ENCODE results near the gene RILP.

Gene RILP

DNA sequence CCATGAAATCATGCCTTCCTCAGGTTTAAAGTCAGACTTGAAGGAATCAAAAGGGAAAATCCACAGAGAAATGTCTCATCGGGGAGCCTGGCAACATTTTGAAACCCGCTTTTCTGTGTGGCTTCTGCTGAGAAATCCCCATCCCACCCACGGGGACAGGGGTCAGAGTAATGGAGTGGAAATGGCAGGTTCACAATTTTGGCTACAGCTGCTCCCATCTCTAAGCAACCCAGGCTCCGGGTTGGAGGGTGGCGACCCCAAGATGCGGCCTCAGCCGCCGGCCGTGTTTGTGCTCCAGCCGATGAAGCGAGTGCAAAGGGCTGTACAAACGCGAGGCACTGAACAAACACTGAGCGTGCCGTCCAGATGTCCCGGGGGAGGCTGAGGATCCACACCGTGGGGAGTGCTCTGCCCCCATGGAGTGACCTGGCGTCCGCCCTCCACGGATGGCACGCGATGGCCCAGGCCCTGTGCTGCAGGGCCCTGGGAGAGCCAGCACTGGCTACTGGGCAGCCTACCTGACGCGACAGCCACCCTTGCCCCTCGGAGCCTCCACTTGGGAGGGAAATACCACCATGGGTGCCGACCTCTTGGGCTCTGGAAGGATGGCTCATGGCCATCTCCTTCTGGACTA, 43.2 kb downstream of the RILP start:
- FAIRE-seq (no peak), DNase-seq (ENCODE audit: insufficient read length, low spot score) (no peak)

DNA sequence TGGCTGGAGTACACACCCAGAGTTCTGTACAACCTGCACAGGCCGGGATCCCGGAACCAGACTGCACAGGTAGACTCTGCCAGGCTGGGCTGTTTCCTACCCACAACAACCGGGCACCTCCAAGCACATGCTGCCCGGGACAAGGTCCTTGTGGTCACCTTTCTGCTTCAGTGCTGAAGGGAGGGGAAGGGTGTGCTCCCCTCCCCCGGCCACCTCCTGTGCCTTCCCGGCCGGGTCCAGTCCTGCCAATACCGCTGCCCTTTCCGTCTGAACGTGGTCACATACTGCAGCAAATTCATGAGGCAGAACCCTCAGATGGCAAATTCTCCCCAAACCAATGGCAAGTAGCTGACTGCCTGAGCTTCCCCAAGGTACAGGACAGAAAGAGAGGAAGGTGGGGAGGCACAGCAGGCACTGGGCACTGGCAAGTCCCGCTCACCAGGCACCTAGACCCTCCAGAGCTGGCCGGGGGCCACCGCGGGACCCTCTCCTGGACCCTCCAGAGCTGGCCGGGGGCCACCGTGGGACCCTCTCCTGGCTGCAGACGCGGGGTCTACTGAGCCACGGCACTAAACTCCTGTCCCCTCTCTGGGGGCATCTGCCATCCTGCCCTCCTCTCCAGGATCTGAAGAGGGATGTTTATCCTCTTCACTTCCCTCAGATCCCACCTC, 43.9 kb downstream of the RILP start:
- FAIRE-seq (no peak), DNase-seq (ENCODE audit: insufficient read length, low spot score) (no peak)

DNA sequence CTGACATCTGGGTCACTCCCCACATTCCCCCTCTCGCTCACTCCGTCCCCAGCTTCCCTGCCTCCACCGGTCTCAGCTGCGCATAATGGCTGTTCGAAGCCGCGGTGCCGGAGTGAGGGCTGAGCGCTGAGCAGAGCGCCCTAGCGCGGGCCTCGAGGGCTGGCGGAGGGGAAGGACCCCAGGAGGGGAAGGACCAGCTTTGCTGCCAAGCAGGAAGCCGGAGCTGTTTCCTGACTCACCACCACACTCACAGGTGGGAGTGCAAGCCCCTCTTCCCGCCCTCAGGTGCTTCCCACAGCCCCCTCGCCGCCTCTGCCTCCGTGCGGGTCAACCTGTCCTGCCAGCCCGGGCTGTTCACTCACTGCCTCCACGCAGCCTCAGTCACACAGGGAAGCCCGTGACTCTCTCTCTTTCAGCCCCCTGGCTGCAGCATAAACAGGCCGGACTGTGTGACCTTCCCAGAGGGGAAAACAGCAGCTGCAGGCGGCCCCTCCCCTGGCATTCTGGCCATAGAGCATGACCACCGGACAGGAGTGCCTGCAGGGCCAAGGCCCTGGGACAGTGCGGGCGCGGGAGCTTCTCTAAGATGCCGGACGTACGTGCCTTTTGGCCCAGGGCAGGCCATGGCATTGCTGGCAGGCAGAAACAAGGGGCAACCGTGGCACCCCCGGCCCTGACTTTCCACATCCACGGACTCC, 44.7 kb downstream of the RILP start:
- no peak for DNase-seq (ENCODE audit: insufficient read length, low spot score)
- FAIRE-seq, result no peak

DNA sequence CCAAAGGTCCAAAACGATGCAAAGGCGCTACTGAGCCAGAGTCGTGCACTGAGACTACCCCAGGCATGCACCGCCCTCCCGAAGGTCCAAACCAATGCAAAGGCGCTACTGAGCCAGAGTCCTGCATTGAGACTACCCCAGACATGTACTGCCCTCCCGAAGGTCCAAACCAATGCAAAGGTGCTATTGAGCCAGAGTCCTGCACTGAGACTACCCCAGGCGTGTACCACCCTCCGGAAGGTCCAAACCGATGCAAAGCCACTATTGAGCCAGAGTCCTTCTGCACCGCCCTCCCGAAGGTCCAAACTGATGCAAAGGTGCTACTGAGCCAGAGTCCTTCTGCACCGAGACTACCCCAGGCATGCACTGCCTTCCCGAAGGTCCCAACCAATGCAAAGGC, 48.1 kb downstream of the RILP start:
- DNase-seq (ENCODE audit: insufficient read length, low spot score), result no peak
- FAIRE-seq, result no peak

DNA sequence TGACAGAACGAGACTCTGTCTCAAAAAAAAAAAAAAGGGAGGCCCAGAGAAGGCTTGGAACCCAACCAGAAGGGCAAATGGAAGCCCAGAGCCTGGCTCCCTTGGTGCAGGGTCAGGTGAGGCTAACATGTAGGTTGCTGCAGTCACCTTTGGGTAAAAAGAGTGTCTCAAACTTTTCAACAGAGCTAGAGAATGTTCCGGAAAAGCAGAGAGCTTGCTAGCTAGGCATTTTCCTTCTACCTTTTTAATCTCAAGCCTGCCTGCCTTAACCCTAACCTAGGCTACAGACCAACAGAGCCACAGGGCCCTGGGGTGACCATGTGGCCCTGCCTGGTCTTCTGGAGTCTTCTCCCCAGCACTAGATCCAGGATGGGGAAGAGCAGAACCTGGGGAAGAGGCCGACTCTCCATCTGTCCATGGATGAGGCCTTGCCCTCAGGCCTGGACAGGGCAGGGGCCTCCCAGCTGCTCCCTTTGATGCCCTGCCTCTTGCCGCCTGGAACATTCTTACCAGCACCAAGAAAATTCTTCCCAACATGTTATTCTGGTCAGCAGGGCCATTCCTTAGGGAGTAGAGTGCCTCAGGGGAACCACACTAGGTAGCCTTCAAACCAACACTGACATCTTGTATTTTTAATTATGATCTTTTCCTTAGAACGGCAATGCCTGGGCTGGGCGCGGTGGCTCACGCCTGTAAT, 51.1 kb downstream of the RILP start:
- FAIRE-seq (no peak), DNase-seq (ENCODE audit: insufficient read length, low spot score) (no peak)

DNA sequence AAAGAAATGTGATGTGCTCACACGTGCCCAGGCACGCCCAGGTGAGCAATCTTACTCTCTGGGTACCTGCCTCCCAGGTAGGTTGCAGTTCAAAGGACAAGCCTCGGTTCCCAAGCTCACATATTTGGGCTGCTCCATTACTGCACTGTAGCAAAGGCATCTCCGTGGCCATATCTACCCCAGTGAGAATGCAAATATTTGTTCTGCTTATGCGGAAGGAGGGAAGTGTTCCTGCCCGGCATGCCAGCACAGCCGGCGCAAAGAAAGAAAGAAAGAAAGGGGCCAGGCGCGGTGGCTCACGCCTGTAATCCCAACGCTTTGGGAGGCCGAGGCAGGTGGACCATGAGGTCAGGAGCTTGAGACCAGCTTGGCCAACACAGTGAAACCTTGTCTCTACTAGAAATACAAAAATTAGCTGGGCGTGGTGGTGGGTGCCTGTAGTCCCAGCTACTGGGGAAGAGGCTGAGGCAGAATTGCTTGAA, 51.8 kb downstream of the RILP start:
- no peak for FAIRE-seq

More for the DNA sequence above, 51.8 kb downstream of the RILP start:
- DNase-seq (ENCODE audit: insufficient read length, low spot score), result no peak
